ENCODE results near the gene CRTC3. TPM values are rescaled to one million over a fixed set of nuclear protein-coding genes. Genes with fewer than 3 reads are reported as not detected.

CRTC3 gene
- total and polyA plus RNA-seq, 4 donors, result 5.1 to 16.8 (median 7.6) TPM

GRCh38 chr15:90562669-90563068 lies 32.9 kb downstream of the CRTC3 start:
- no peak for TF ChIP-seq HNF4A (conservative IDR thresholded peaks at IDR 0.05)
- TF ChIP-seq RAD21 (IDR thresholded peaks at IDR 0.05), result no peak
- TF ChIP-seq CTCF (IDR thresholded peaks at IDR 0.05; ENCODE audit: low read depth, low read length, missing input control), result no peak
- no peak for TF ChIP-seq ATF3 (IDR thresholded peaks at IDR 0.05)
- no peak for TF ChIP-seq RXRA (IDR thresholded peaks at IDR 0.05)
- TF ChIP-seq HNF4G (IDR thresholded peaks at IDR 0.05), result no peak
- no peak for TF ChIP-seq REST (IDR thresholded peaks at IDR 0.05)
- TF ChIP-seq YY1 (IDR thresholded peaks at IDR 0.05), result no peak
- no peak for TF ChIP-seq FOXA1 (IDR thresholded peaks at IDR 0.05)
- no peak for TF ChIP-seq TAF1 (conservative IDR thresholded peaks at IDR 0.05)
- Histone ChIP-seq H3K9me3 (ENCODE audit: control insufficient read depth in 4 of 4, low read length in 3 of 4) (no peaks in the 10 kb centered on the region), H3K4me3 (ENCODE audit: low read depth in 1 of 3, low read length in 3 of 3) (no peak overlapping the region), H3K4me1 (ENCODE audit: control insufficient read depth in 4 of 4, insufficient read depth in 4 of 4, low read length in 3 of 4) (peaks cover 24 to 55% (median 44%) of the 10 kb centered on the region in 4 donors), H3K9ac (ENCODE audit: low read depth in 1 of 2, low read length in 2 of 2) (no peak overlapping the region), H3K27me3 (ENCODE audit: control insufficient read depth in 4 of 4, insufficient read depth in 4 of 4, low read length in 3 of 4) (no peaks in the 10 kb centered on the region), H3K36me3 (ENCODE audit: control insufficient read depth in 4 of 4, insufficient read depth in 3 of 4, low read depth in 1 of 4, low read length in 3 of 4) (no peaks in the 10 kb centered on the region), H3K27ac (ENCODE audit: low read depth in 1 of 2, low read length in 2 of 2) (peak overlapping the region in 1 of 2 donors; percentile 60)
- DNase-seq (ENCODE audit: low spot score), result no peak
- 90% methylated on average over 5 of the region's 5 CpGs for WGBS

GRCh38 chr15:90563463-90563862 lies 33.7 kb downstream of the CRTC3 start:
- Histone ChIP-seq H3K27me3 (ENCODE audit: control insufficient read depth in 4 of 4, insufficient read depth in 4 of 4, low read length in 3 of 4) (no peaks in the 10 kb centered on the region), H3K9me3 (ENCODE audit: control insufficient read depth in 4 of 4, low read length in 3 of 4) (no peaks in the 10 kb centered on the region), H3K9ac (ENCODE audit: low read depth in 1 of 2, low read length in 2 of 2) (no peak overlapping the region), H3K36me3 (ENCODE audit: control insufficient read depth in 4 of 4, insufficient read depth in 3 of 4, low read depth in 1 of 4, low read length in 3 of 4) (no peaks in the 10 kb centered on the region), H3K4me1 (ENCODE audit: control insufficient read depth in 4 of 4, insufficient read depth in 4 of 4, low read length in 3 of 4) (peaks cover 24 to 47% (median 37%) of the 10 kb centered on the region in 4 donors), H3K27ac (ENCODE audit: low read depth in 1 of 2, low read length in 2 of 2) (no peak overlapping the region), H3K4me3 (ENCODE audit: low read depth in 1 of 3, low read length in 3 of 3) (no peak overlapping the region)
- 94% methylated on average over 3 of the region's 3 CpGs for WGBS
- DNase-seq (ENCODE audit: low spot score), result no peak
- TF ChIP-seq ATF3 (IDR thresholded peaks at IDR 0.05) (no peak), REST (IDR thresholded peaks at IDR 0.05) (no peak), TAF1 (conservative IDR thresholded peaks at IDR 0.05) (no peak), YY1 (IDR thresholded peaks at IDR 0.05) (no peak), EGR1 (IDR thresholded peaks at IDR 0.05; ENCODE audit: low read depth in 2 of 2) (no peak), SP1 (IDR thresholded peaks at IDR 0.05) (no peak), FOXA2 (IDR thresholded peaks at IDR 0.05) (no peak), CTCF (IDR thresholded peaks at IDR 0.05; ENCODE audit: low read depth, low read length, missing input control) (no peak), HNF4A (conservative IDR thresholded peaks at IDR 0.05) (no peak), HNF4G (IDR thresholded peaks at IDR 0.05) (no peak), FOXA1 (IDR thresholded peaks at IDR 0.05) (no peak), GABPA (IDR thresholded peaks at IDR 0.05 in 1 of 2, conservative IDR thresholded peaks at IDR 0.05 in 1 of 2) (no peak), ZBTB33 (IDR thresholded peaks at IDR 0.05) (no peak), RXRA (IDR thresholded peaks at IDR 0.05) (no peak), JUND (IDR thresholded peaks at IDR 0.05) (no peak)
